ENCODE measurements around the gene BANF2. TPM values are rescaled to one million over a fixed set of nuclear protein-coding genes. Genes with fewer than 3 reads are reported as not detected.

BANF2 gene
- total and polyA plus RNA-seq, 2 of the 13 experiments (the other 11 are each of a cell fraction or from before 2014, with no cell fraction given): 0.35 TPM; not detected in 1

DNA sequence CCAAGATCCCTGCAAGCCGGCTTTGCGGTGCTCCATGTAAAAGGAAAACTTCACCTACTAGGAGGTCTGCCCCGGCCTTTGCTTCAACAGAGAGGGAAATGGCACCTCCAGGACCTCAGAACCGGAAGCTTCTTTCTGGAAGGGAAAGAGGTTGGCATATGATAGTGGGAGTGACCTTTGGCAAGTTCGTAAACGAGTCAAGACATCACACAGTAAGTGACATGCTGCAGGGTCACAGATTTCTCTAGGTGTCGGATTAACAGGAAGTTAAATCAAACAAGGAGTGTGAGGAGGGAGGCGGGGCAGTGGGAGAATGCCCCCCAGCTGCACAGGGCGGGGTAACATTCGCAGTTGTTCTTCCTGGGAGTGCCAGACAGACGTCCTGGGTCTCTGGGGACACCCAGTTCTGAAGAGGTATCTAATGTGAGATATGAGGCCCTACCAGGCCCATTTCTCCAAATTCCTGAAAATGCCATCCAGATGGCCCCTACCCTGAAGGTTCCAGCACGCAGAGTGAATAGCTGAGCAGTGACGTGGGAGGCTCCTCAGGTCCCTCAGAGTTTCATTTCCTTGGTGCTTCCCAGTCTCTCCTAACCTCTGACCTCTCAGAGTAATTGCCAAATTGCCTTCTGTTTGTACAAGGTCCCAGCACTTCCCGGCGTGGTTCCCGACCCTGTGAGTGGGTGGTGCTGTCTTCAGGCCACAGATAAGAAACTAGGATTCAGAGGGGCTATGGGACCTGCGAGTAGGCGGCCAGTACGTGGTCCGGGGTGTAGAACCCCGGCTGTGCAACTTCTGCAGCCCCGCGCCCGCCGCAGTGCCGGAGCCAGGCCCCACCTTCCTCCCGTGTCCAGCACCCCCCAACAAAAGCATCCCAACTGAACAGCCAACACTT, 19.6 kb upstream of the BANF2 start (continued):
- TF ChIP-seq SKIL (CRISPR knock-in tag; IDR thresholded peaks at IDR 0.05; ENCODE audit: borderline replicate concordance) (peak; percentile 64; the same call in 1 of the 2 replicates), YY1 (IDR thresholded peaks at IDR 0.05; ENCODE audit: insufficient read depth, insufficient replicate concordance, low read depth, low read length) (no peak), SPEN (CRISPR knock-in tag; IDR thresholded peaks at IDR 0.05; ENCODE audit: low read depth) (peak; percentile 61; the same call in 1 of the 2 replicates), ZNF530 (CRISPR knock-in tag; IDR thresholded peaks at IDR 0.05; ENCODE audit: low read depth) (no peak), ZNF34 (CRISPR knock-in tag; IDR thresholded peaks at IDR 0.05; ENCODE audit: borderline replicate concordance) (no peak), ZSCAN9 (CRISPR knock-in tag; IDR thresholded peaks at IDR 0.05; ENCODE audit: borderline replicate concordance) (no peak), ZNF138 (CRISPR knock-in tag; IDR thresholded peaks at IDR 0.05; ENCODE audit: low read depth) (no peak), ZNF672 (CRISPR knock-in tag; IDR thresholded peaks at IDR 0.05) (no peak), MED8 (CRISPR knock-in tag; IDR thresholded peaks at IDR 0.05; ENCODE audit: insufficient replicate concordance) (peak; percentile 50), ZBED4 (CRISPR knock-in tag; IDR thresholded peaks at IDR 0.05; ENCODE audit: borderline replicate concordance) (no peak), ZNF557 (CRISPR knock-in tag; IDR thresholded peaks at IDR 0.05) (no peak), PHF20 (CRISPR knock-in tag; IDR thresholded peaks at IDR 0.05) (0 out of 2 replicates have a peak, but pooled peaks have one; percentile 30), RBFOX2 (IDR thresholded peaks at IDR 0.05; ENCODE audit: low read depth, low read length) (0 out of 2 replicates have a peak, but pooled peaks have one; percentile 0), ZC3H13 (CRISPR knock-in tag; IDR thresholded peaks at IDR 0.05) (peak; percentile 93), ATF7-NPFF (CRISPR knock-in tag; IDR thresholded peaks at IDR 0.05; ENCODE audit: low read depth) (no peak)
- TF ChIP-seq, protein P1, sequence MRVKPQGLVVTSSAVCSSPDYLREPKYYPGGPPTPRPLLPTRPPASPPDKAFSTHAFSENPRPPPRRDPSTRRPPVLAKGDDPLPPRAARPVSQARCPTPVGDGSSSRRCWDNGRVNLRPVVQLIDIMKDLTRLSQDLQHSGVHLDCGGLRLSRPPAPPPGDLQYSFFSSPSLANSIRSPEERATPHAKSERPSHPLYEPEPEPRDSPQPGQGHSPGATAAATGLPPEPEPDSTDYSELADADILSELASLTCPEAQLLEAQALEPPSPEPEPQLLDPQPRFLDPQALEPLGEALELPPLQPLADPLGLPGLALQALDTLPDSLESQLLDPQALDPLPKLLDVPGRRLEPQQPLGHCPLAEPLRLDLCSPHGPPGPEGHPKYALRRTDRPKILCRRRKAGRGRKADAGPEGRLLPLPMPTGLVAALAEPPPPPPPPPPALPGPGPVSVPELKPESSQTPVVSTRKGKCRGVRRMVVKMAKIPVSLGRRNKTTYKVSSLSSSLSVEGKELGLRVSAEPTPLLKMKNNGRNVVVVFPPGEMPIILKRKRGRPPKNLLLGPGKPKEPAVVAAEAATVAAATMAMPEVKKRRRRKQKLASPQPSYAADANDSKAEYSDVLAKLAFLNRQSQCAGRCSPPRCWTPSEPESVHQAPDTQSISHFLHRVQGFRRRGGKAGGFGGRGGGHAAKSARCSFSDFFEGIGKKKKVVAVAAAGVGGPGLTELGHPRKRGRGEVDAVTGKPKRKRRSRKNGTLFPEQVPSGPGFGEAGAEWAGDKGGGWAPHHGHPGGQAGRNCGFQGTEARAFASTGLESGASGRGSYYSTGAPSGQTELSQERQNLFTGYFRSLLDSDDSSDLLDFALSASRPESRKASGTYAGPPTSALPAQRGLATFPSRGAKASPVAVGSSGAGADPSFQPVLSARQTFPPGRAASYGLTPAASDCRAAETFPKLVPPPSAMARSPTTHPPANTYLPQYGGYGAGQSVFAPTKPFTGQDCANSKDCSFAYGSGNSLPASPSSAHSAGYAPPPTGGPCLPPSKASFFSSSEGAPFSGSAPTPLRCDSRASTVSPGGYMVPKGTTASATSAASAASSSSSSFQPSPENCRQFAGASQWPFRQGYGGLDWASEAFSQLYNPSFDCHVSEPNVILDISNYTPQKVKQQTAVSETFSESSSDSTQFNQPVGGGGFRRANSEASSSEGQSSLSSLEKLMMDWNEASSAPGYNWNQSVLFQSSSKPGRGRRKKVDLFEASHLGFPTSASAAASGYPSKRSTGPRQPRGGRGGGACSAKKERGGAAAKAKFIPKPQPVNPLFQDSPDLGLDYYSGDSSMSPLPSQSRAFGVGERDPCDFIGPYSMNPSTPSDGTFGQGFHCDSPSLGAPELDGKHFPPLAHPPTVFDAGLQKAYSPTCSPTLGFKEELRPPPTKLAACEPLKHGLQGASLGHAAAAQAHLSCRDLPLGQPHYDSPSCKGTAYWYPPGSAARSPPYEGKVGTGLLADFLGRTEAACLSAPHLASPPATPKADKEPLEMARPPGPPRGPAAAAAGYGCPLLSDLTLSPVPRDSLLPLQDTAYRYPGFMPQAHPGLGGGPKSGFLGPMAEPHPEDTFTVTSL (CRISPR knock-in tag; IDR thresholded peaks at IDR 0.05; ENCODE audit: borderline replicate concordance): peak; percentile 59; the same call in 1 of the 2 replicates

Measured in HepG2 (cell line).